ENCODE measurements around the gene CHST11. TPM values are rescaled to one million over a fixed set of nuclear protein-coding genes. Genes with fewer than 3 reads are reported as not detected.

Gene CHST11
- total and polyA plus RNA-seq, 9 of the 15 experiments (the other 6 are each of a cell fraction or from before 2014, with no cell fraction given) = 2.3 to 38.7 (median 15.0) TPM

- TF ChIP-seq CUX1 (CRISPR knock-in tag; IDR thresholded peaks at IDR 0.05) = no peak
- TF ChIP-seq, protein P1, sequence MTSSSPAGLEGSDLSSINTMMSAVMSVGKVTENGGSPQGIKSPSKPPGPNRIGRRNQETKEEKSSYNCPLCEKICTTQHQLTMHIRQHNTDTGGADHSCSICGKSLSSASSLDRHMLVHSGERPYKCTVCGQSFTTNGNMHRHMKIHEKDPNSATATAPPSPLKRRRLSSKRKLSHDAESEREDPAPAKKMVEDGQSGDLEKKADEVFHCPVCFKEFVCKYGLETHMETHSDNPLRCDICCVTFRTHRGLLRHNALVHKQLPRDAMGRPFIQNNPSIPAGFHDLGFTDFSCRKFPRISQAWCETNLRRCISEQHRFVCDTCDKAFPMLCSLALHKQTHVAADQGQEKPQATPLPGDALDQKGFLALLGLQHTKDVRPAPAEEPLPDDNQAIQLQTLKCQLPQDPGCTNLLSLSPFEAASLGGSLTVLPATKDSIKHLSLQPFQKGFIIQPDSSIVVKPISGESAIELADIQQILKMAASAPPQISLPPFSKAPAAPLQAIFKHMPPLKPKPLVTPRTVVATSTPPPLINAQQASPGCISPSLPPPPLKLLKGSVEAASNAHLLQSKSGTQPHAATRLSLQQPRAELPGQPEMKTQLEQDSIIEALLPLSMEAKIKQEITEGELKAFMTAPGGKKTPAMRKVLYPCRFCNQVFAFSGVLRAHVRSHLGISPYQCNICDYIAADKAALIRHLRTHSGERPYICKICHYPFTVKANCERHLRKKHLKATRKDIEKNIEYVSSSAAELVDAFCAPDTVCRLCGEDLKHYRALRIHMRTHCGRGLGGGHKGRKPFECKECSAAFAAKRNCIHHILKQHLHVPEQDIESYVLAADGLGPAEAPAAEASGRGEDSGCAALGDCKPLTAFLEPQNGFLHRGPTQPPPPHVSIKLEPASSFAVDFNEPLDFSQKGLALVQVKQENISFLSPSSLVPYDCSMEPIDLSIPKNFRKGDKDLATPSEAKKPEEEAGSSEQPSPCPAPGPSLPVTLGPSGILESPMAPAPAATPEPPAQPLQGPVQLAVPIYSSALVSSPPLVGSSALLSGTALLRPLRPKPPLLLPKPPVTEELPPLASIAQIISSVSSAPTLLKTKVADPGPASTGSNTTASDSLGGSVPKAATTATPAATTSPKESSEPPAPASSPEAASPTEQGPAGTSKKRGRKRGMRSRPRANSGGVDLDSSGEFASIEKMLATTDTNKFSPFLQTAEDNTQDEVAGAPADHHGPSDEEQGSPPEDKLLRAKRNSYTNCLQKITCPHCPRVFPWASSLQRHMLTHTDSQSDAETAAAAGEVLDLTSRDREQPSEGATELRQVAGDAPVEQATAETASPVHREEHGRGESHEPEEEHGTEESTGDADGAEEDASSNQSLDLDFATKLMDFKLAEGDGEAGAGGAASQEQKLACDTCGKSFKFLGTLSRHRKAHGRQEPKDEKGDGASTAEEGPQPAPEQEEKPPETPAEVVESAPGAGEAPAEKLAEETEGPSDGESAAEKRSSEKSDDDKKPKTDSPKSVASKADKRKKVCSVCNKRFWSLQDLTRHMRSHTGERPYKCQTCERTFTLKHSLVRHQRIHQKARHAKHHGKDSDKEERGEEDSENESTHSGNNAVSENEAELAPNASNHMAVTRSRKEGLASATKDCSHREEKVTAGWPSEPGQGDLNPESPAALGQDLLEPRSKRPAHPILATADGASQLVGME (CRISPR knock-in tag; IDR thresholded peaks at IDR 0.05) = no peak
- TF ChIP-seq EP400 (IDR thresholded peaks at IDR 0.05) = peak; percentile 17; the same call in 1 of the 2 replicates
- TF ChIP-seq ZNF696 (CRISPR knock-in tag; conservative IDR thresholded peaks at IDR 0.05) = no peak
- TF ChIP-seq HDAC2 (IDR thresholded peaks at IDR 0.05) = no peak
- TF ChIP-seq, protein P2, sequence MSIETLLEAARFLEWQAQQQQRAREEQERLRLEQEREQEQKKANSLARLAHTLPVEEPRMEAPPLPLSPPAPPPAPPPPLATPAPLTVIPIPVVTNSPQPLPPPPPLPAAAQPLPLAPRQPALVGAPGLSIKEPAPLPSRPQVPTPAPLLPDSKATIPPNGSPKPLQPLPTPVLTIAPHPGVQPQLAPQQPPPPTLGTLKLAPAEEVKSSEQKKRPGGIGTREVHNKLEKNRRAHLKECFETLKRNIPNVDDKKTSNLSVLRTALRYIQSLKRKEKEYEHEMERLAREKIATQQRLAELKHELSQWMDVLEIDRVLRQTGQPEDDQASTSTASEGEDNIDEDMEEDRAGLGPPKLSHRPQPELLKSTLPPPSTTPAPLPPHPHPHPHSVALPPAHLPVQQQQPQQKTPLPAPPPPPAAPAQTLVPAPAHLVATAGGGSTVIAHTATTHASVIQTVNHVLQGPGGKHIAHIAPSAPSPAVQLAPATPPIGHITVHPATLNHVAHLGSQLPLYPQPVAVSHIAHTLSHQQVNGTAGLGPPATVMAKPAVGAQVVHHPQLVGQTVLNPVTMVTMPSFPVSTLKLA (conservative IDR thresholded peaks at IDR 0.05) = 0 out of 4 replicates have a peak, but pooled peaks of 1 of the 2 experiments have one; percentile 20
- peak; percentile 91 for TF ChIP-seq SPI1 (IDR thresholded peaks at IDR 0.05; ENCODE audit: borderline replicate concordance, low read depth, low read length)
- TF ChIP-seq BCL6 (CRISPR knock-in tag; IDR thresholded peaks at IDR 0.05) = no peak
- TF ChIP-seq PHF20 (IDR thresholded peaks at IDR 0.05; ENCODE audit: partially characterized antibody) = no peak
- no peak for TF ChIP-seq ZNF717 (CRISPR knock-in tag; IDR thresholded peaks at IDR 0.05)
Measured at GRCh38 chr12:104788840-104789271, 332.1 kb downstream of the CHST11 start (continued).
